H9 (cell line): ENCODE data around the gene ZMIZ1. TPM values are rescaled to one million over a fixed set of nuclear protein-coding genes. Genes with fewer than 3 reads are reported as not detected.

ENCODE experiments used
- DNase-seq: peaks from one replicate; pipeline ENCODE4 v3.0.0-alpha.2; 2017
- H2AFZ ChIP-seq: one replicate; pipeline ENCODE4 v1.6.1; 2013; ENCODE audit warnings: mild to moderate bottlenecking, low read length, control low read depth, moderate library complexity
- H2AK5ac ChIP-seq: 2 replicates; pipeline ENCODE4 v1.6.1; 2013; ENCODE audit warnings: low read length, control low read depth, mixed read lengths; ENCODE audit not compliant: insufficient read length
- H2BK120ac ChIP-seq: one replicate; pipeline ENCODE4 v1.6.1; 2013; ENCODE audit warnings: low read depth, mild to moderate bottlenecking, low read length, control low read depth, inconsistent platforms; ENCODE audit not compliant: poor library complexity, severe bottlenecking
- H2BK12ac ChIP-seq: 2 replicates; pipeline ENCODE4 v1.6.1; 2013; ENCODE audit warnings: low read length, control low read depth, mixed read lengths, low read depth; ENCODE audit not compliant: insufficient read length
- H2BK15ac ChIP-seq: 2 replicates; pipeline ENCODE4 v1.6.1; 2013; ENCODE audit warnings: low read depth, low read length, control low read depth
- H2BK20ac ChIP-seq: one replicate; pipeline ENCODE4 v1.6.1; 2013; ENCODE audit warnings: low read depth, mild to moderate bottlenecking, low read length, control low read depth, inconsistent platforms; ENCODE audit not compliant: poor library complexity, severe bottlenecking
- H2BK5ac ChIP-seq: 2 replicates; pipeline ENCODE4 v1.6.1; 2013; ENCODE audit warnings: low read length, control low read depth, mixed read lengths; ENCODE audit not compliant: insufficient read length
- H3K14ac ChIP-seq: 2 replicates; pipeline ENCODE4 v1.6.1; 2013; ENCODE audit warnings: low read length, control low read depth; ENCODE audit not compliant: insufficient read depth
- H3K18ac ChIP-seq: 2 replicates; pipeline ENCODE4 v1.6.1; 2013; ENCODE audit warnings: low read depth, mild to moderate bottlenecking, mixed read lengths, low read length, control low read depth; ENCODE audit not compliant: insufficient read length
- H3K23ac ChIP-seq: 2 replicates; pipeline ENCODE4 v1.6.1; 2013; ENCODE audit warnings: low read length, control low read depth, mixed read lengths, low read depth; ENCODE audit not compliant: insufficient read length
- H3K23me2 ChIP-seq: 2 replicates; pipeline ENCODE4 v1.6.1; 2013; ENCODE audit warnings: low read depth, mild to moderate bottlenecking, mixed read lengths, low read length, control low read depth; ENCODE audit not compliant: insufficient read length, poor library complexity, severe bottlenecking
- H3K27ac ChIP-seq: 2 replicates; pipeline ENCODE4 v1.5.1; 2013; ENCODE audit warnings: low read length, control low read depth, mixed read lengths, low read depth; ENCODE audit not compliant: insufficient read length
- H3K27me3 ChIP-seq: 2 replicates; pipeline ENCODE4 v1.6.1; 2013; ENCODE audit warnings: low read length, control low read depth, inconsistent platforms; ENCODE audit not compliant: insufficient read depth
- H3K4ac ChIP-seq: 2 replicates; pipeline ENCODE4 v1.6.1; 2013; ENCODE audit warnings: low read depth, mild to moderate bottlenecking, control low read depth, inconsistent platforms, low read length, moderate library complexity
- H3K4me1 ChIP-seq: 2 replicates; pipeline ENCODE4 v1.6.1; 2013; ENCODE audit warnings: low read length, control low read depth, inconsistent platforms; ENCODE audit not compliant: insufficient read depth
- H3K4me2 ChIP-seq: 2 replicates; pipeline ENCODE4 v1.6.1; 2013; ENCODE audit warnings: low read length, control low read depth, mixed read lengths; ENCODE audit not compliant: insufficient read length, insufficient read depth
- H3K56ac ChIP-seq: 2 replicates; pipeline ENCODE4 v1.6.1; 2013; ENCODE audit warnings: low read depth, mild to moderate bottlenecking, mixed read lengths, low read length, control low read depth; ENCODE audit not compliant: insufficient read length
- H3K79me1 ChIP-seq: 2 replicates; pipeline ENCODE4 v1.6.1; 2013; ENCODE audit warnings: low read depth, mild to moderate bottlenecking, moderate library complexity, low read length, control low read depth, inconsistent platforms; ENCODE audit not compliant: insufficient read depth, poor library complexity, severe bottlenecking
- H3K79me2 ChIP-seq: 2 replicates; pipeline ENCODE4 v1.6.1; 2013; ENCODE audit warnings: low read length, control low read depth, inconsistent platforms; ENCODE audit not compliant: insufficient read depth
- H3K9ac ChIP-seq: 2 replicates; pipeline ENCODE4 v1.6.1; 2013; ENCODE audit warnings: low read length, control low read depth, mixed read lengths; ENCODE audit not compliant: insufficient read length; ENCODE audit errors: extremely low read depth
- H3K9me3 ChIP-seq: one replicate; pipeline ENCODE4 v1.6.1; 2013; ENCODE audit warnings: low read depth, low read length, inconsistent platforms; ENCODE audit not compliant: control insufficient read depth
- H3T11ph ChIP-seq: one replicate; pipeline ENCODE4 v1.6.1; 2013; ENCODE audit warnings: mild to moderate bottlenecking, low read length, control low read depth, inconsistent platforms
- H4K20me1 ChIP-seq: one replicate; pipeline ENCODE4 v1.6.1; 2013; ENCODE audit not compliant: control insufficient read depth, insufficient read length, insufficient read depth
- H4K5ac ChIP-seq: 2 replicates; pipeline ENCODE4 v1.6.1; 2013; ENCODE audit warnings: low read depth, mild to moderate bottlenecking, mixed read lengths, low read length, control low read depth; ENCODE audit not compliant: insufficient read length
- H4K8ac ChIP-seq: replicated peaks from 2 replicates; pipeline ENCODE4 v1.6.1; 2013; ENCODE audit warnings: low read length, control low read depth, mixed read lengths, low read depth; ENCODE audit not compliant: insufficient read length
- H4K91ac ChIP-seq: 2 replicates; pipeline ENCODE4 v1.6.1; 2013; ENCODE audit warnings: low read depth, mild to moderate bottlenecking, moderate library complexity, mixed read lengths, low read length, control low read depth; ENCODE audit not compliant: insufficient read length
- H3K27ac Mint-ChIP-seq, 3 experiments: 2 replicates in 2 of 3; 3 replicates in 1 of 3; pipeline ENCODE4 v1.8.0; 2020 to 2021; ENCODE audit warnings: mixed read lengths in 3 of 3, mild to moderate bottlenecking in 1 of 3, moderate library complexity in 1 of 3
- H3K27me3 Mint-ChIP-seq: 2 replicates; pipeline ENCODE4 v1.8.0; 2021; ENCODE audit warnings: low read depth, mild to moderate bottlenecking, moderate library complexity, mixed read lengths
- H3K36me3 Mint-ChIP-seq, 3 experiments: 2 replicates in 2 of 3; 3 replicates in 1 of 3; pipeline ENCODE4 v1.8.0; 2020 to 2021; ENCODE audit warnings: low read depth in 3 of 3, mixed read lengths in 3 of 3; ENCODE audit not compliant: insufficient read depth in 1 of 3
- H3K4me1 Mint-ChIP-seq, 2 experiments: 2 replicates each; pipeline ENCODE4 v1.8.0; 2020; ENCODE audit warnings: mixed read lengths in 2 of 2
- H3K4me3 Mint-ChIP-seq, 2 experiments: 2 replicates in 1 of 2; 3 replicates in 1 of 2; pipeline ENCODE4 v1.8.0; 2020 to 2021; ENCODE audit warnings: mild to moderate bottlenecking in 2 of 2, mixed read lengths in 2 of 2, moderate library complexity in 1 of 2
- H3K9me3 Mint-ChIP-seq, 2 experiments: 2 replicates in 1 of 2; 3 replicates in 1 of 2; pipeline ENCODE4 v1.8.0; 2020; ENCODE audit warnings: mild to moderate bottlenecking in 2 of 2, mixed read lengths in 2 of 2, moderate library complexity in 1 of 2
- WGBS: extraction: QIAGEN DNeasy Blood & Tissue Kit; methylation state at CpG from one replicate; pipeline ENCODE4 v1.1.7; 2013; ENCODE audit warnings: missing lambda C conversion rate, low lambda C conversion rate, mixed read lengths; ENCODE audit not compliant: insufficient read length; ENCODE audit errors: extremely low coverage; 5-methylcytosine and 5-hydroxymethylcytosine counted together
- total RNA-seq: library from RNA; stranded (reverse); gene quantifications from 2 replicates; pipeline ENCODE4 v1.2.1, GENCODE V29; 2021
- TF ChIP-seq, protein P1 (sequence below): fragments of 200-600 bp; sonication (generic); conservative IDR thresholded peaks from 3 replicates; pipeline ENCODE4 v1.8.0; 2021; ENCODE audit warnings: antibody characterized with exemption, mild to moderate bottlenecking

The ZMIZ1 gene
- total RNA-seq, 1 experiment from 2014 or later = 36.9 TPM

DNA sequence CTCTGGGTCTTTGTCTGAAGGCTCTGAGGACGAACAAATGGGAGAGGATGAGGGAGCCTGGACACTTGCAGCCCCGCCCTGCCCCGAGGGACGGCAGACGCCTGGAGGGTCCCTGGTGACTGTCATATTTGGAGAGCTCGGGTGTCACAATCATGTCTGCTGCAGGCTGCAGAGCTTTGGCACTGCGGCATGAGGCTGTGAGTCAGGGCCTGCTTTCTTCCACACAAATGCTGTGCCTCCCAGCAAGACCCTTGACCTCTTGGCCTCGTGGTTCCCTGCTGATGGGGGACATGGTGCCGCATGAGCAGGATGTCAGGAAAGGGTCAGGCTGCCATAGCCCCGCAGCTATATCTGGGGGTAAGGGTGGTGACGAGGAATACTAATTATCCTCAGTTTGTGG is 213.6 kb downstream of the ZMIZ1 start:
- H3K18ac ChIP-seq = no peak overlapping the region
- no peaks in the 10 kb centered on the region for H3K27me3 Mint-ChIP-seq
- no peak overlapping the region for H2BK5ac ChIP-seq
- 0 out of 7 replicates have a peak overlapping the region, but pooled peaks of 1 of the 3 experiments have one; percentile 48 for H3K27ac Mint-ChIP-seq
- H3K4me1 Mint-ChIP-seq = peaks cover 9 to 23% of the 10 kb centered on the region in 2 experiments
- no peaks in the 10 kb centered on the region for H3K4me1 ChIP-seq
- H3K4ac ChIP-seq = no peak overlapping the region
- no peaks in the 10 kb centered on the region for H3K27me3 ChIP-seq
- H3K4me3 Mint-ChIP-seq = no peak overlapping the region; a peak in 1 of 5 replicates
- no peak overlapping the region for H4K91ac ChIP-seq
- no peak overlapping the region for H2BK20ac ChIP-seq
- H3K9me3 ChIP-seq = no peaks in the 10 kb centered on the region
- H4K20me1 ChIP-seq = no peaks in the 10 kb centered on the region
- H3T11ph ChIP-seq = no peak overlapping the region
- H3K23me2 ChIP-seq = no peaks in the 10 kb centered on the region
- no peak overlapping the region for H2BK15ac ChIP-seq
- no peak overlapping the region for H2AK5ac ChIP-seq
- H3K79me1 ChIP-seq = no peaks in the 10 kb centered on the region
- no peak overlapping the region for H3K4me2 ChIP-seq
- no peak overlapping the region for H3K27ac ChIP-seq
- H3K14ac ChIP-seq = no peak overlapping the region
- H3K23ac ChIP-seq = no peak overlapping the region
- H3K56ac ChIP-seq = no peak overlapping the region
- H4K8ac ChIP-seq = no peak overlapping the region
- H2AFZ ChIP-seq = no peak overlapping the region
- H2BK12ac ChIP-seq = no peak overlapping the region
- H3K9me3 Mint-ChIP-seq = peaks cover 3 to 4% of the 10 kb centered on the region in 2 experiments; a peak in 3 of 5 replicates
- no peak for DNase-seq
- TF ChIP-seq, protein P1, sequence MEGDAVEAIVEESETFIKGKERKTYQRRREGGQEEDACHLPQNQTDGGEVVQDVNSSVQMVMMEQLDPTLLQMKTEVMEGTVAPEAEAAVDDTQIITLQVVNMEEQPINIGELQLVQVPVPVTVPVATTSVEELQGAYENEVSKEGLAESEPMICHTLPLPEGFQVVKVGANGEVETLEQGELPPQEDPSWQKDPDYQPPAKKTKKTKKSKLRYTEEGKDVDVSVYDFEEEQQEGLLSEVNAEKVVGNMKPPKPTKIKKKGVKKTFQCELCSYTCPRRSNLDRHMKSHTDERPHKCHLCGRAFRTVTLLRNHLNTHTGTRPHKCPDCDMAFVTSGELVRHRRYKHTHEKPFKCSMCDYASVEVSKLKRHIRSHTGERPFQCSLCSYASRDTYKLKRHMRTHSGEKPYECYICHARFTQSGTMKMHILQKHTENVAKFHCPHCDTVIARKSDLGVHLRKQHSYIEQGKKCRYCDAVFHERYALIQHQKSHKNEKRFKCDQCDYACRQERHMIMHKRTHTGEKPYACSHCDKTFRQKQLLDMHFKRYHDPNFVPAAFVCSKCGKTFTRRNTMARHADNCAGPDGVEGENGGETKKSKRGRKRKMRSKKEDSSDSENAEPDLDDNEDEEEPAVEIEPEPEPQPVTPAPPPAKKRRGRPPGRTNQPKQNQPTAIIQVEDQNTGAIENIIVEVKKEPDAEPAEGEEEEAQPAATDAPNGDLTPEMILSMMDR = no peak
- H4K5ac ChIP-seq = no peak overlapping the region
- no peak overlapping the region for H3K9ac ChIP-seq
- H3K36me3 Mint-ChIP-seq = peaks cover 20 to 37% (median 27%) of the 10 kb centered on the region in 3 experiments
- no peaks in the 10 kb centered on the region for H3K79me2 ChIP-seq
- H2BK120ac ChIP-seq = no peak overlapping the region
- no CpG with 5 or more reads among the region's 11 CpGs for WGBS
